Lower leg skin (tissue), 3 donors: ENCODE data around the gene DGKB.

ENCODE experiments used
- CTCF ChIP-seq, 3 donors: fragments of 450-650 bp; IDR thresholded peaks; one replicate each; pipeline ENCODE4 v1.5.1; 2016; ENCODE audit warnings: antibody characterized with exemption in 3 of 3, mild to moderate bottlenecking in 3 of 3, moderate library complexity in 2 of 3
- POLR2A ChIP-seq, 2 donors: fragments of 450-650 bp; IDR thresholded peaks; one replicate each; pipeline ENCODE4 v1.6.1; 2016 to 2017; ENCODE audit warnings: antibody characterized with exemption in 2 of 2, mild to moderate bottlenecking in 1 of 2, moderate library complexity in 1 of 2

DNA sequence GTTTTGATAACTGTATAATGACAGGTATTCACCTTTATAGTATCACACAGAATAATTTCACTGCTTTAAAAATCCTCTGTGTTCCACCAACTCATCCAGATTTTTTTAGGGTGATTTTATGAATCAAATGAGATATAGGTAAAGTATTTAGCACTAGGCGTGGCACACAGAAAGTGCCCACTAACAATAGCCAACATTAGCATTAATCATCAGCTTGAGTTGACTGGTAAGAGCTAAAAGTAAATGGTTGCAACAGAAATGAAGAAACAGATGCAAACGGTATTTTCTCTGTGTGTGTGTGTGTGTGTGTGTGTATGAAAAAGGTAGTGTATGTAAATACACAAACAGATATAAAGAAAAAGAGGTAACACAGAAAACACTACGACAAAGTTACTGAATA lies 534.3 kb downstream of the DGKB start:
- TF ChIP-seq CTCF (IDR thresholded peaks at IDR 0.05), result no peak
- no peak for TF ChIP-seq POLR2A (IDR thresholded peaks at IDR 0.05)
